GM23338 (cell line): ENCODE data around the gene CYP26C1.

Source experiments
- POLR2AphosphoS5 ChIP-seq: IDR thresholded peaks from 2 replicates; pipeline ENCODE4 v1.6.1; 2016; ENCODE audit warnings: antibody characterized with exemption, low read depth
- TF ChIP-seq, protein P1 (sequence below), 2 experiments: fragments of 200-600 bp in 1 of 2; sonication (generic) in 1 of 2; conservative IDR thresholded peaks; 2 replicates each; pipeline versions ENCODE4 v1.5.1 to v1.6.1; 2016 to 2017; ENCODE audit warnings: antibody characterized with exemption in 2 of 2, low read depth in 2 of 2, mild to moderate bottlenecking in 2 of 2, moderate library complexity in 1 of 2

DNA sequence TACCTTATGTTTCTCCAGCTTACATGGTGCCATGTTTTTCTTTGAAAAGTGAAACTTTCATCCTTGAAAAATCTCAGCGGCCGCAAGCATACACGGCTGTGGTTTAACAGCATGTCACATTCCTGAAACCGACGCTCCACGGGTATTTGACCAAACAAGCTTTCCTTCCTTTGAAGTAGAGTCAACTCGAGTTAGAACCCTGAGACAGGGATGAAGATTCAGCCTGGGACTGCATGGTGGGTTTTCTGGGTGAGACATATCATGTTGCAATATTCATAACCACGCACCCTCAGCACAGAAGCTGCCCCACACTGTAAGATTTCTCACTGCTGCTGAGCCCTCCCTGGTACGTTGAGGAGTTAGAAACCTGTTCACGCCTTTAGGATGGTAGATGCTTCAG is 21.2 kb downstream of the CYP26C1 start:
- no peak for TF ChIP-seq POLR2AphosphoS5
- TF ChIP-seq, protein P1, sequence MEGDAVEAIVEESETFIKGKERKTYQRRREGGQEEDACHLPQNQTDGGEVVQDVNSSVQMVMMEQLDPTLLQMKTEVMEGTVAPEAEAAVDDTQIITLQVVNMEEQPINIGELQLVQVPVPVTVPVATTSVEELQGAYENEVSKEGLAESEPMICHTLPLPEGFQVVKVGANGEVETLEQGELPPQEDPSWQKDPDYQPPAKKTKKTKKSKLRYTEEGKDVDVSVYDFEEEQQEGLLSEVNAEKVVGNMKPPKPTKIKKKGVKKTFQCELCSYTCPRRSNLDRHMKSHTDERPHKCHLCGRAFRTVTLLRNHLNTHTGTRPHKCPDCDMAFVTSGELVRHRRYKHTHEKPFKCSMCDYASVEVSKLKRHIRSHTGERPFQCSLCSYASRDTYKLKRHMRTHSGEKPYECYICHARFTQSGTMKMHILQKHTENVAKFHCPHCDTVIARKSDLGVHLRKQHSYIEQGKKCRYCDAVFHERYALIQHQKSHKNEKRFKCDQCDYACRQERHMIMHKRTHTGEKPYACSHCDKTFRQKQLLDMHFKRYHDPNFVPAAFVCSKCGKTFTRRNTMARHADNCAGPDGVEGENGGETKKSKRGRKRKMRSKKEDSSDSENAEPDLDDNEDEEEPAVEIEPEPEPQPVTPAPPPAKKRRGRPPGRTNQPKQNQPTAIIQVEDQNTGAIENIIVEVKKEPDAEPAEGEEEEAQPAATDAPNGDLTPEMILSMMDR (conservative IDR thresholded peaks at IDR 0.05; ENCODE audit: low read depth in 2 of 2), result no peak
